Chondrocyte (in vitro differentiated cells): Measurements from ENCODE around the gene KIF19. TPM values are rescaled to one million over a fixed set of nuclear protein-coding genes. Genes with fewer than 3 reads are reported as not detected.

Experiments
- DNase-seq: peaks from one replicate; pipeline ENCODE4 v3.0.0; 2021; ENCODE audit warnings: mixed read lengths, low spot score
- H3K27ac Mint-ChIP-seq: one replicate; pipeline ENCODE4 v1.8.0; 2021; ENCODE audit warnings: mild to moderate bottlenecking, moderate library complexity, mixed read lengths; ENCODE audit not compliant: unreplicated experiment
- H3K27me3 Mint-ChIP-seq: 2 replicates; pipeline ENCODE4 v1.8.0; 2021; ENCODE audit warnings: low read depth, mixed read lengths
- H3K36me3 Mint-ChIP-seq: 2 replicates; pipeline ENCODE4 v1.8.0; 2021; ENCODE audit warnings: low read depth, mixed read lengths
- H3K4me1 Mint-ChIP-seq: 2 replicates; pipeline ENCODE4 v1.8.0; 2021; ENCODE audit warnings: low read depth, mild to moderate bottlenecking, mixed read lengths
- H3K4me3 Mint-ChIP-seq: one replicate; pipeline ENCODE4 v1.8.0; 2021; ENCODE audit warnings: mild to moderate bottlenecking, moderate library complexity, mixed read lengths; ENCODE audit not compliant: unreplicated experiment
- H3K9me3 Mint-ChIP-seq: 2 replicates; pipeline ENCODE4 v1.8.0; 2021; ENCODE audit warnings: low read depth, mixed read lengths
- total RNA-seq: library from RNA; stranded (reverse); gene quantifications from 3 replicates; pipeline ENCODE4 v1.2.1, GENCODE V29; 2021
- TF ChIP-seq, protein P1 (sequence below): fragments of 200-600 bp; sonication (generic); IDR thresholded peaks from 2 replicates; pipeline ENCODE4 v1.5.0; 2021; ENCODE audit warnings: antibody characterized with exemption, mild to moderate bottlenecking, moderate library complexity

KIF19 gene
- total RNA-seq, 1 donor from 2014 or later, result not detected

DNA sequence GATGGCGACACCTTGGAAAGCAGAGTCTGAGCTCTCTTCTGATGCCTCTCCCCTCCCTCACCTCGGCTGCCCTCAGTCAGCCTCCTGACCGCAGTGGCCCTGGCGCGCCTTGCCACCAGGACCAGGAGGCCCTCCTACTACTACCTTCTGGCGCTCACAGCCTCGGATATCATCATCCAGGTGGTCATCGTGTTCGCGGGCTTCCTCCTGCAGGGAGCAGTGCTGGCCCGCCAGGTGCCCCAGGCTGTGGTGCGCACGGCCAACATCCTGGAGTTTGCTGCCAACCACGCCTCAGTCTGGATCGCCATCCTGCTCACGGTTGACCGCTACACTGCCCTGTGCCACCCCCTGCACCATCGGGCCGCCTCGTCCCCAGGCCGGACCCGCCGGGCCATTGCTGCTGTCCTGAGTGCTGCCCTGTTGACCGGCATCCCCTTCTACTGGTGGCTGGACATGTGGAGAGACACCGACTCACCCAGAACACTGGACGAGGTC is 45.7 kb downstream of the KIF19 start:
- Mint-ChIP-seq H3K27me3 (peaks cover 35% of the 10 kb centered on the region), H3K9me3 (no peaks in the 10 kb centered on the region), H3K36me3 (no peaks in the 10 kb centered on the region), H3K4me3 (no peak overlapping the region), H3K27ac (no peak overlapping the region), H3K4me1 (no peaks in the 10 kb centered on the region)
- TF ChIP-seq, protein P1, sequence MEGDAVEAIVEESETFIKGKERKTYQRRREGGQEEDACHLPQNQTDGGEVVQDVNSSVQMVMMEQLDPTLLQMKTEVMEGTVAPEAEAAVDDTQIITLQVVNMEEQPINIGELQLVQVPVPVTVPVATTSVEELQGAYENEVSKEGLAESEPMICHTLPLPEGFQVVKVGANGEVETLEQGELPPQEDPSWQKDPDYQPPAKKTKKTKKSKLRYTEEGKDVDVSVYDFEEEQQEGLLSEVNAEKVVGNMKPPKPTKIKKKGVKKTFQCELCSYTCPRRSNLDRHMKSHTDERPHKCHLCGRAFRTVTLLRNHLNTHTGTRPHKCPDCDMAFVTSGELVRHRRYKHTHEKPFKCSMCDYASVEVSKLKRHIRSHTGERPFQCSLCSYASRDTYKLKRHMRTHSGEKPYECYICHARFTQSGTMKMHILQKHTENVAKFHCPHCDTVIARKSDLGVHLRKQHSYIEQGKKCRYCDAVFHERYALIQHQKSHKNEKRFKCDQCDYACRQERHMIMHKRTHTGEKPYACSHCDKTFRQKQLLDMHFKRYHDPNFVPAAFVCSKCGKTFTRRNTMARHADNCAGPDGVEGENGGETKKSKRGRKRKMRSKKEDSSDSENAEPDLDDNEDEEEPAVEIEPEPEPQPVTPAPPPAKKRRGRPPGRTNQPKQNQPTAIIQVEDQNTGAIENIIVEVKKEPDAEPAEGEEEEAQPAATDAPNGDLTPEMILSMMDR, result no peak
- DNase-seq, result no peak

DNA sequence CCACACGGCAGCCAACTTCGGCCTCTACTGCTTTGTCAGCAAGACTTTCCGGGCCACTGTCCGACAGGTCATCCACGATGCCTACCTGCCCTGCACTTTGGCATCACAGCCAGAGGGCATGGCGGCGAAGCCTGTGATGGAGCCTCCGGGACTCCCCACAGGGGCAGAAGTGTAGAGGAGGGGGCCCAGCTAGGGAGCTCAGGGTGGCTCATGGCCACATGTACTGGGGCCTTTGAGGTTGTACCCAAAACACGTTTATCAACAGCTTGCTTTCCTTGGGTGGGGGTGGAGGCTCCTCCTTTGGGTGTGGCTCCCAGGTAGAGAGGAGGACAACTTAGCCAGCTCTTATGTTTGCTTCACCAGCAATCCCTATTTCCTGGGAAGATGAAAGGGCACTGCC is 46.4 kb downstream of the KIF19 start:
- H3K9me3 Mint-ChIP-seq, result no peaks in the 10 kb centered on the region
- H3K4me1 Mint-ChIP-seq, result no peaks in the 10 kb centered on the region
- no peaks in the 10 kb centered on the region for H3K36me3 Mint-ChIP-seq

DNA sequence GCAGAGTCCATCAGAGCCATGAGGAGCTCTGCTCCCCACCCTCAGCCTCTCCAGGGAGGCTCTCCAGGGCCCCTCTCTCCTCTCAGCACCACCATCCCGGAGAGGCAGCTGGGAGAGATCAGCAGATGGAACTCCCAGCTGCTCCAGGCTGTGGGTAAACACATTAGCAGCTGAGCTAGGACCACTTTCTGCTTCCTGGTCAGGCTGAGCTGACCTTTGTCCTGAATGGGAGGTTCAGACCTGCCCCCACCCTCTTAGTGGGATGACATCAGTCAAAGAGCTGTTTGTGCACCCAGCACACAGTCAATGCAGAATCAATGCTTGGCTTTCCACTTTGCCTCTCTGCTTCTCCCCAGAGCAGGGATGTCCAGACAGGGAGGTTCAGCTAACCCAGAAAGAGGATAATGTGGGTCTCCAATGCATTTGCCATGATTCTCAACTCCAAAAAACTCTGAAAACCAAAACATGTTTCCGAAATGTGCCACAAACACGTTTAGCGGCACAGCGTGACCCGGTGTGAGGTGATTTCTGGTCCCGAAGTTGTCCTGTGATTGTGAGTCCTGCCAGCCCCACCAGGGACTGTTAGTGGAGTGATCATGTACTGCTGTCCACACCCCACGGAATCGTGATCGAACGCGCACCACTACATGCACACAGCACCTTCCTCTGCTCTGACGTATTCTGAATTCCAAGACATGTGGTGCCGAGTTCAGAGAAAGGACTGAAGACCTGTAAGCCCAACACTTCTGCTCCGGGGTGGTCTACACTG is 48.0 kb downstream of the KIF19 start:
- no peak overlapping the region for H3K4me3 Mint-ChIP-seq

More for the DNA sequence above, 46.4 kb downstream of the KIF19 start:
- H3K27ac Mint-ChIP-seq, result no peak overlapping the region
- TF ChIP-seq, protein P1, result no peak
- peaks cover 36% of the 10 kb centered on the region for H3K27me3 Mint-ChIP-seq
- DNase-seq, result no peak
- no peak overlapping the region for H3K4me3 Mint-ChIP-seq

DNA sequence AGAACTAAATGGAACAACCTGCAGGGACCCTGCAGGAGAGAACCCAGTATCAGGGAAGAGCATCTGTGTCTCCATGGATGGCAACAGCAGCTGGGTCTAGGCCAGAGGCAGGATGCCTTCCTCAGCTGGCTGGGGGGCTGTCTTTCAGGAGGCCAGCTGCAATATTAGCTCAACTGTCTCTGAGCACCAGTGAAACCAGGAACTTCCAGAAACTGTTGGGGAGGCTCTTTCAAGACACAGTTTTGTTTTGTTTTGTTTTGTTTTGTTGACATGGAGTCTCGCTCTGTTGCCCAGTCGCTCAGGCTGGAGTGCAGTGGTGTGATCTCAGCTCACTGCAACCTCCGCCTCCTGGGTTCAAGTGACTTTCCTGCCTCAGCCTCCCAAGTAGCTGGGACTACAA is 48.8 kb downstream of the KIF19 start:
- Mint-ChIP-seq H3K4me1 (peaks cover 7% of the 10 kb centered on the region), H3K4me3 (no peak overlapping the region), H3K27me3 (peaks cover 32% of the 10 kb centered on the region), H3K27ac (no peak overlapping the region), H3K9me3 (no peaks in the 10 kb centered on the region), H3K36me3 (no peaks in the 10 kb centered on the region)
- TF ChIP-seq, protein P1, result no peak
- DNase-seq, result no peak

More for the DNA sequence above, 48.0 kb downstream of the KIF19 start:
- no peak for DNase-seq
- TF ChIP-seq, protein P1, result no peak
- Mint-ChIP-seq H3K27me3 (peaks cover 36% of the 10 kb centered on the region), H3K4me1 (no peaks in the 10 kb centered on the region), H3K36me3 (no peaks in the 10 kb centered on the region), H3K9me3 (no peaks in the 10 kb centered on the region), H3K27ac (no peak overlapping the region)

DNA sequence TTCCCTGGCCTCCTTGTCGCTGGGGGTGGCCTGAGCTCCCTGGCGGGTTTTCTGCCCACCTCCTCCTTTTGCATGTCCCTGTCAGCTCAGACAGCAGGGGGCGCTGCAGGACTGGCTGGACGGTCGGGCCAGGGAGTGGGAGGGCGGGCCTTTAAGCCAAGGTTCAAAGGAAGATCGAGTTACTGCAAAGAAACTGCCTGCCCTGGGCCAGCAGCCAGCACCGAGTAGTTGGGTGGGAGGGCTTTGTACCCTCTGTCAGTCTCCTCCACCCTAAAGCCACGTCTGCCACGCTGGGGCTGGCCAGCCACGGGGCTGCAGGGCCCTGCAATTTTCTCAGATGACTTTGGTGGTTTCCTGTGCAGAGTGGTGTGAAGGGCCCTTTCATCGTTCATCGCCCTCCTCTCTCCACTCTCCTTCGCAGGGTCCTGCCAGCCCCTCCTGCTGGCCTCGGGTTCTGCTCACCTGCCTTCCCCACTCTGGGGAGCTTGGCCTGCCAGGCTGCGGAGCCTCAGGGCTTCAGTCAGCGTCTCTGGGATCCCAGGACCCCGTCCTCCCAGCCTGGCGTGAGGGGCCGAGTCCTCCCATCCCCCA is 53.6 kb downstream of the KIF19 start:
- Mint-ChIP-seq H3K27ac (no peak overlapping the region), H3K4me1 (peaks cover 15% of the 10 kb centered on the region), H3K9me3 (no peaks in the 10 kb centered on the region), H3K27me3 (peaks cover 23% of the 10 kb centered on the region), H3K4me3 (no peak overlapping the region), H3K36me3 (no peaks in the 10 kb centered on the region)
- DNase-seq, result no peak
- TF ChIP-seq, protein P1, result peak; percentile 99
